Epithelial cell of esophagus (primary cell): Measurements from ENCODE around the gene CD48.
A peak's percentile ranks its signal among the peaks of the same experiment; 100 is the strongest.

Experiments used
- DNase-seq: peaks from one replicate; pipeline ENCODE4 v3.0.0; 2010; ENCODE audit warnings: low read depth
- H3K4me3 ChIP-seq: 2 replicates; pipeline ENCODE4 v1.5.1; 2011; ENCODE audit warnings: mild to moderate bottlenecking, low read length, control low read depth
- TF ChIP-seq, protein P1 (sequence below): IDR thresholded peaks from 2 replicates; pipeline ENCODE4 v1.5.1; 2011; ENCODE audit warnings: low read depth, mild to moderate bottlenecking, low read length, control low read depth, inconsistent platforms; ENCODE audit not compliant: insufficient read depth; ENCODE audit errors: missing control alignments

The CD48 gene

DNA sequence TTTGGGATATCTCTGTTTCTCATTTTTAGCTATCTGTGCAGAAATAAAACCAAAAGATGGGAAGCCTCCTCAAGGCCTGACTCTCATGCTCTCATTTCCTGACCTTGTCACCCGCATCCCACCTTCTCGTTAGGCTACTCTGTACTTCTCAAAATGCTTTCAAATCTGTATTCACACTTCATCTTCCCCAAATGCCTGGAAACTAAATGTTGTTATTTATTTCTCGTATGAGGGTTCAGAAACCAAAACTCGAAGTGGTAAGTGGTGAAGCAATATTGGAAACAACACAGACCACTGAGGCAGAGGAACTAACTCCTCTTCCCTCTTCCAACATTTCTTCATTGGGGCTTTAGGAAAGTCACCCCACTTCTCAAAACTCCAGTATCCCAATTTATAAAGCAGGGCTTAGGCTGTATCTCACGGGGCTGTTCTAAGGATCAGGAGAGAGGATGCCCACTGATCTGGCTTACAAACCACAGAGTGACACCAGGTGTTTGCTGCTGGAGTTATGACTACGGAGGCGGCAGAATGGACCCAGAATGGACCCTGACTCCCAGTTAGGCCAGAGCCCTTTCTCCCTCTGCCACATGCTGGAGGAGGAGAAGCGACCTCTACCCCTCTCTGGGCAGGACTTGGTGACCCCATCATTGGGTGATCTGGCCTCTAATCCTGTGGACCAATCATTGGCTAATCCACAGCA lies 31.0 kb upstream of the CD48 start:
- DNase-seq, result no peak
- TF ChIP-seq, protein P1, sequence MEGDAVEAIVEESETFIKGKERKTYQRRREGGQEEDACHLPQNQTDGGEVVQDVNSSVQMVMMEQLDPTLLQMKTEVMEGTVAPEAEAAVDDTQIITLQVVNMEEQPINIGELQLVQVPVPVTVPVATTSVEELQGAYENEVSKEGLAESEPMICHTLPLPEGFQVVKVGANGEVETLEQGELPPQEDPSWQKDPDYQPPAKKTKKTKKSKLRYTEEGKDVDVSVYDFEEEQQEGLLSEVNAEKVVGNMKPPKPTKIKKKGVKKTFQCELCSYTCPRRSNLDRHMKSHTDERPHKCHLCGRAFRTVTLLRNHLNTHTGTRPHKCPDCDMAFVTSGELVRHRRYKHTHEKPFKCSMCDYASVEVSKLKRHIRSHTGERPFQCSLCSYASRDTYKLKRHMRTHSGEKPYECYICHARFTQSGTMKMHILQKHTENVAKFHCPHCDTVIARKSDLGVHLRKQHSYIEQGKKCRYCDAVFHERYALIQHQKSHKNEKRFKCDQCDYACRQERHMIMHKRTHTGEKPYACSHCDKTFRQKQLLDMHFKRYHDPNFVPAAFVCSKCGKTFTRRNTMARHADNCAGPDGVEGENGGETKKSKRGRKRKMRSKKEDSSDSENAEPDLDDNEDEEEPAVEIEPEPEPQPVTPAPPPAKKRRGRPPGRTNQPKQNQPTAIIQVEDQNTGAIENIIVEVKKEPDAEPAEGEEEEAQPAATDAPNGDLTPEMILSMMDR, result no peak
- H3K4me3 ChIP-seq, result no peak overlapping the region

DNA sequence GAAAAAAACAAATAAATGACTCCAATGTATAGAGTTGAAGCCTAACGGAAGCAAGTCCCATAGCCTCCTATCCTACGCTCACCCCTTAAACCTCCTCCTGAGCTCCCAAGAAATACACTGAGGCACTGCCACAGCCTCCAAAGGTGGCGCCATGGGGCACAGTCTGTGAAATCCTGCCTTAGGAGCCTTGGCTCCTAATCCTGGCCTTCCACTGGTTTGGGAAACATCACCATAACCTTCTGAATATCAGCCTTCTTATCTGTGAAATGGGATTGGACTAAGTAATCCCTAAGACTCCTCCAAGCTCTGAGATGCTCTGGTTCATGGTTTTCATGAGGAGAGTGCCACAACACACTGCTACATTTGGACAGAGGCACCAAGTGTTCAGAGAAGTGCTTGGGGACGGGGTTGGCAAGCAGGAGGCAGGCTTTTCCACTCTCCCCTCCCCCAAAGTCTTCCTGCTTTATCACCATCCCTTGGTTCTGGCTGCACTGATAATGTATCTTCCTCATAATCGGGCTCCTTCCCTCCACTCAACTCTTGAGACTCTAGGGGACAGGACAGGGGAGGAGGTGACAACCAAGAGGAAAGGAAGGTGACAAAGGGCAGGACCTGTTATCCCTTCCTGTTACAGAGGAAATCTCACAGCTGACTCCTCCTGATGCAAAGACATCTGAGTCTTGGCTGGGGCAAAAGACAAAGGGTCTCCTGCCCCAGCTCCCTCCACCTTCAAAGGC lies 30.2 kb upstream of the CD48 start:
- no peak overlapping the region for H3K4me3 ChIP-seq
- TF ChIP-seq, protein P1, result no peak
- no peak for DNase-seq

DNA sequence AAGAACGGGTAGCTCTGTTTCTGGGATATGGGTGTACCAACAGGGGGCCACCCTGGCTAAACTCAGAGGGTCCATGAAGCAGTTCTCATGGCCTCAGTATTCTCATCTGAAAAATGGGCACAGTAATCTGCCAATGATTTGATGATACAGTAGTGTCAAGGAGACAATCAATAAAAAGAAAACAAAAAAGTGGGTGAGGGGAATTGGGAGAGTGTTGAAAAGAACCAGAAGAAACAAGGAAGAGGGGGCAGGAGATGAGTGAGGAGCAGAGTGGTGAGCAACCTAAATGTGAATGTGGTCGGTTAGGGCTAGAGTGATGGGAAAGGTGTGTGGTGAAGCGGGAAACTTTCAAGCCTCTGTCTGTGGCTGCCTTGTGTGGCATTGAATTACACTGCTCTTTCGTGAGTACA lies 29.5 kb upstream of the CD48 start:
- no peak for DNase-seq
- TF ChIP-seq, protein P1, result no peak
- H3K4me3 ChIP-seq, result no peak overlapping the region

DNA sequence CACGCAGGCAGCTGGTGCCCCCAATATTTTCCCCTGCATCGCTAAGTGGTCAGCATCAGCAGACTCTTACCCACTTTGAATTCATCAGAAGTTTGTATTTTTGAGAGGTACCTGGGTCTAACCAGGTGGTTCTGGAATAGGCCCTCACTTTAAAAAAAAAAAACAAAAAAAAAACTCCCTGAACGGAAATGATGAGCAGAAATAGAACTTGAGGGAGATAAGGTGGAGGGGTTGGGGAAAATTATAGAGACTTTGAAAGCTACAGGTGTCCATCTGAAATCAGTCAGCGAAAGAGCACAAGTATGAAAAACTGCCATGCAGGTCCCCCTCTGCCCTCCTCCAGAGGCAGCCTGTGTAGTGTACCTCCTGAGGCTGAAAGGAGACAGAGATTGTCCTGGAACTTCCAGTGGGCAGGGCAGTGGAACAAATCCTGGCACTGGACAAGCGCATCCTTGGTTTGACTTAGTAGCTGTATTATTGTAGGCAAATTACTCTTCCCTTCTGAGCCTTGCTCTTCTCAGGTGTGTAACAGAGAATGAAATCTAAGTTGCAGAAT lies 28.6 kb upstream of the CD48 start:
- no peak for DNase-seq
- TF ChIP-seq, protein P1, result no peak
- no peak overlapping the region for H3K4me3 ChIP-seq

DNA sequence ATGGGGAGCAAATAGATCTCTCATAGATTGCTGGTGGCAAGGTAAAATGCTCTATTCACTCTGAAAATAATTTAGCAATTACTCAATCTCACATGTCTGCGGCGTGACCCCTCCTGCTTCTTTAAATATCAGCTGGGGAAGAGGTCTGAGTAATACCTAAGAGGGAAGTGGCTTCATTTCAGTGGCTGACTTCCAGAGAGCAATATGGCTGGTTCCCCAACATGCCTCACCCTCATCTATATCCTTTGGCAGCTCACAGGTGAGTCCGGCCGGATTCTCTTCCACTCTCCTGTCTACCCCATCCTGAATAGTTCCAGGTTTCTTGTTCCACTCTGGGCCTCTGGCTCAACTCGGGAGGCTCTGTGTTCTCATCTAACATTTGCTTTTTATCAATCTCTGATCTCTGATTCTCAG lies 27.5 kb upstream of the CD48 start, which contains the start of gene SLAMF7:
SLAMF7 (plus strand) TSS at position 150 of the 414 bp plus-strand sequence; CDS start at position 205, 55 bp downstream.
- no peak within 1 kb of the TSS for H3K4me3 ChIP-seq
- TF ChIP-seq, protein P1, result no peak
- peak; percentile 86 for DNase-seq

DNA sequence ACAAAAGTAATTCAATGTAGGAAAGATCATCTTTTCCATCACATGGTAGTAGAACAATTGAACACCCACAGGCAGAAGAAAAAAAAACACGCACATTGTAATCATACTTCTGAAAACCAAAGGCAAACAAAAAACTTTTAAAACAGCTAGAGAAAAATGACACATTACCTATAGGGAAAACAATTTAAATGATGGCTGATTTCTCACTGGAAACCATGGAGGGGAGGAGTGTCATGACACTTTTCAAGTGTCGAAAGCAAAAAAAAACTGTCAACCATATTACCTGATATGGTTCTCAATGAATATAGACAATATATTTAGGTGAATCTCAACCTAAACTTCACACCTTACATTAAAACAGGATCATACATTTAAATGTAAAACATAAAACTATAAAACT lies 26.6 kb upstream of the CD48 start:
- DNase-seq, result no peak
- TF ChIP-seq, protein P1, result no peak
- H3K4me3 ChIP-seq, result no peak overlapping the region

DNA sequence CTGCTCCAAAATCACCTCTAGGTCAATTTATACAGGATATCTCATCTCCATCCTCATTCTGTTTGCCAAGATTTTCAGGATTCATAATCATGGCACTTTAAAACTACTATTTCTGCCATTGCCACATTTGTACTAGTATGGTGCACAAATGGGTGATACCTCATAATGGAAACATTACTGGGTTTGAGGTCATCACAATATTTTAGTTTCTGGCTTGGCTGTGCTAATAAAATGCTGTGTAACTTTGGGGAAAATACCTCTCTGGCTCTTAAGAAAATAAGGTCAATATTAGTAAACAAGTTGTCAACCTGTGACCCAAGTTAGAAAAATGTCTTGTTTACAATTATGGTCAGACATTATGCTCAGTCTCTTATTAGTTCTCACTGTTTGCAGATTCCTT lies 22.7 kb upstream of the CD48 start:
- DNase-seq, result no peak
- TF ChIP-seq, protein P1, result no peak
- H3K4me3 ChIP-seq, result no peak overlapping the region
